ENCODE measurements around the gene NUMA1.

DNA sequence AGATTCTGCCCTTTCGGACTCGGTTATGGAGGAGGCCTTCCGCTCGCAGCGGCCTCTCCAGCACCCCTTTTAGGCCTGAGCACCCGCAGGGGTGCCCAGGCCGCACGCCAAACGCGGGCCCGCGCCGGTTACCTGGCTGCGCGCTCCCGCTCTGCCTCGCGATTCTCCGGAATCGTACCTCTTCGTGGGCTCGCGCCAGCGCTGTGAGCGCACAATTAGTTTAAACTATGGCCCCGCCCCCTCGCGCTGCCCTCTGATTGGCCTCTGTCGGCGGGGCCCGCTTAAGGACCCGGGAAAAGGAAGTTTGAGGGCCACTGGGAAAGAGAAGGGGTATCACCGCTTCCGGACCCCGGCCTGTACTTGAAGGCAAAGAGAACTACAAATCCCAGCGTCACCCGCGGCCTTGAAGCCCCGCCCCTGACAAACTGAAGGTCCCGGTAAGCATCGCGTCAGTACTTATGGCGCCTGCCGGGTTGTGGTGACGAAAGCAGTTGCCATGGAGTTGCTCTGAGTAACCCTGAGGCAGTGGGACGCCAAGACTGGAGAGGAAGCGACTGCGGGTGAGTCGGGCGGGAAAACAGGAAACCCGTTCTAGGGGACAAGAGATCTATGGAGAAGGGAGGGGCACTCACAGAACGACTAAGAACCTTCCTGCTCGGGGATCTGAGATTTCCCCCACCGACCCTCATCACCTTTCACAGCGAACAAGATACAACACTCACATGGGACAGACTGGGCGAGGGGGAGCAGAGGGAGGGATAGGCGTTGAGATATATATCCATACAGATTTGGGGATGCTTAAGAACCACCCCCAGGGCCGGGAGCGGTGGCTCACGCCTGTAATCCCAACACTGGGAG is at the start of gene NUMA1, which contains the start of gene LRRC51:
- TF ChIP-seq CTCF (conservative IDR thresholded peaks at IDR 0.05; ENCODE audit: low read length) (no peak), EZH2phosphoT487 (IDR thresholded peaks at IDR 0.05; ENCODE audit: borderline replicate concordance, low read depth, low read length) (no peak)

Measured in OCI-LY7 (cell line).